GM19324 (cell line): ENCODE results near the gene STXBP6.
"Not testable (repeated sequence)": the region's sequence is repeated elsewhere in the genome, so short reads cannot be mapped to it uniquely, and the experiment has no call there.

Source experiments
- ATAC-seq: cut with Tn5 transposase; IDR thresholded peaks from one replicate; pipeline ENCODE4 v1.9.1; 2021; ENCODE audit warnings: mild to moderate bottlenecking, moderate library complexity; ENCODE audit not compliant: unreplicated experiment, low FRiP score

Gene STXBP6

DNA sequence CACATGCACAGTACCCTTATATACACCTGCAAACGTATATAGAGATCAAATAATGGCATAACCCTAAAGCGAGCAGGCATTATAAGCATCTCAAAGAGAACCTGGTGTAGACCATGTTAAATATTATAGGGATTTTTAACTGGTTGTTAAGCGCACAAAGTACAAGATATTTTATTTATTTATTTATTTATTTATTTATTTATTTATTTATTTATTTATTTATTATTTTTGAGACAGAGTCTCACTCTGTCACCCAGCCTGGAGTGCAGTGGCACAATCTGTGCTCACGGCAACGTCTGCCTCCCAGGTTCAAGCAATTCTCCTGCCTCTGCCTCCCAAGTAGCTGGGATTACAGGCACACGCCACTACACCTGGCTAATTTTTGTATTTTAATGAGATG is 87.8 kb downstream of the STXBP6 start:
- not testable (repeated sequence) for ATAC-seq

DNA sequence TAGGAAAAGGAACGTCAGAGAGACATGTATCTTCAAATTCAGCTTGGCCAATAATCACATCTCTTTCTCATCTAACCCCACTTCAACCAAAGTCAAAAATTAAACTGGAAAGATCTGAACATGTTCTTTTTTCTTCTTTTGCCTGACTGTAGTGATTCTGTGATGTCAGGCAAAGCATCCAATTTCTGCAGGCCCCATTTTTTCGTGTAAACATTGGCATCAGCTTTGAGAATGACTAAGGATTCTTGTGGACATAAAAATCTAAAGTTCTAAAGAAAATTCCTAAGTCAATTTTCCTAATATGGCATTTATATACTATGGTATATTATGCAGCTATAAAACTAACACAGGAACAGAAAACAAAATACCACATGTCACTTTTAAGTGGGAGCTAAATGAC is 89.1 kb downstream of the STXBP6 start:
- no peak for ATAC-seq

DNA sequence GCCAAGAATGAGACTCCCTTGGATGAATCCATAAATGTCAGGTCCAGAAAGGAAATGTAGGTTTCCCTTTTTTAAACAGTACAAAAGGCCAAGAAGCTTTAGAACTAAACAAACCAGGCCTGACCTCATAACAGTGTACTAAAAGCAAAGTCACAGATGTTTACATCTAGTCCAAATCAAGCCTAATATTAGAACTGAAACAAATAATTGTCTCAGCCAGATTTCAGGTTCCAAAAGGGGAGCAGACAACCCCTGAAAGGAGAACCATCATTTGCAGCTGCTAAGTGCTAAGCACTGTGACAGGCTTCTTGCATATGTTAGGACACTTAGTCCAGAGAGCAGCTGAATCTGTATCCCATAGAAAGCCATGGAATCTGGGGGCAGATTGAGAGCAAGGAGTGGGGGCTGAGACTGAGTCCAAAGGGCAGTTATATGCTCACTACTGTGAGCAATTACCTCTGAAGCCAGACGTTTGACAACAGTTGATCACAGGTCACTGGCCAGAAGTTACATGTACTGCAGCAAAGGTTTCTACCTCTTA is 90.1 kb downstream of the STXBP6 start:
- ATAC-seq: peak; percentile 87

DNA sequence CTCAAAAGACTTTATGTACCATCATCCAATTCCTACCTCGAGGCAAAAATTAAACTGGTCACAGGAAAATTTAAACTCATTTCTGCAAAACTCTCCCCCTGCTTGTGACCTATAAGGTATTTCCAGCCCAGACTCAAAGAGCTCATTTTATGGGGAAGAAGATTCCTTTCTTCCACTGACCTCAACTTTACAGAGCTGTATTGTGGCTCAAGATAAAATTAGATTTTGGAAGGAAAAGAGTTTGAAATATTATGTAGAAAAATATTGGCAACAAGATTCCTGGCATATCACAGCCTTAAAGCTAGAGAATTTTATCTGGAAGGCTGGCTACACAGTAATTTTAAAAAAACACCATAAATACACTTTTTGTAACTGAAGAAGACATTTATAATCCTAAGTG is 91.7 kb downstream of the STXBP6 start:
- no peak for ATAC-seq

DNA sequence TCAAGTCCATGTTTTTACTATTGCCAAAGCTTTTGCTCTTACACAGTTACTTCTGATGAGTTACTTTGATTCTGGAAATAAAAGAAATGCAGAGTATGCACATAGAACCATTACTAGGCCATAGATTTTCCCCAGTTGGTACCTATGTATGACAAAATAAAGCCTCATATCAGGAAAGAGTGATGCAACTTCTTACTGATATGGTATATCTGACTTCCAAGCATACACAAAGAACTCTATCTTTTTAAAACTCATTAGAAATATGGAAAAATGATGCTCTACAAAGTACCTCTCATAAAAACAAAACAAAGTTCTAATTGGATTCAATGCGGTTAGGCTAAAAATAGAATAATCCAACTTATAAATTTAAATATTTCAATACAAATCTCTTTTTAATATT is 92.1 kb downstream of the STXBP6 start:
- no peak for ATAC-seq

DNA sequence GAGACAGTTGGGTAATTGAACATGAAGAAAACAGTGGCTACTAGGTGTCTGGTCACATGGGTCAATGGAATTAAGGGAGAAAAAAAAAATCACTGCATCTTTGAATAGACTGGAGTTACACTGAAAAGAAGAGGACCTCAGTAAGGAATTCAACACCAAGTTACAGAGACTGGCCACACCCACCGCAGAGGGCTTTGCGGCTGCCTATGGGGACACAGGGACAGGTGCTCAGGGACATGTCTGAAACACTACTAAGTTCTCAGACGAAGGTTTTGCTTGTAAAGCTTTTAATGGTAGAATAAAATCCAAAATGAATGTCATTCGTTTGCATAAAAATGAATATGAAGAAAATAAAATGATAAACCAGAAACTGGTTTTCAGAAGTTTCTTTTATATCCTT is 93.8 kb downstream of the STXBP6 start:
- ATAC-seq: no peak

DNA sequence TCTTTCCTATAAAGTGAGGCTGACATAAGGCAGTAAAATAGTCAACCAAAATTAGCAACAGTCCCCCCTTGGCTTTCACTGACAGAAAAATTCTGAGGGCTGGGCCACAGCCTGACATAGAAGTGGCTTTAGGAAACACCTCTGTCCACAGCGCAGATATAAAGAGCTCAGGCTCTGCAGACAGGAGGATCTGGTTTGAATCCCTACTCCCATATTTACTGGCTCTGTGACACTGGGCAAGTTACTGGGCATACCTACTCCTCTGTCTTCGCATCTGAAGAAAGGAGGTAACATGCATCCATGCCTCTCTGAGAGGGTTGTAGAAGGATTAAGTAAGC is 95.3 kb downstream of the STXBP6 start:
- ATAC-seq: no peak

DNA sequence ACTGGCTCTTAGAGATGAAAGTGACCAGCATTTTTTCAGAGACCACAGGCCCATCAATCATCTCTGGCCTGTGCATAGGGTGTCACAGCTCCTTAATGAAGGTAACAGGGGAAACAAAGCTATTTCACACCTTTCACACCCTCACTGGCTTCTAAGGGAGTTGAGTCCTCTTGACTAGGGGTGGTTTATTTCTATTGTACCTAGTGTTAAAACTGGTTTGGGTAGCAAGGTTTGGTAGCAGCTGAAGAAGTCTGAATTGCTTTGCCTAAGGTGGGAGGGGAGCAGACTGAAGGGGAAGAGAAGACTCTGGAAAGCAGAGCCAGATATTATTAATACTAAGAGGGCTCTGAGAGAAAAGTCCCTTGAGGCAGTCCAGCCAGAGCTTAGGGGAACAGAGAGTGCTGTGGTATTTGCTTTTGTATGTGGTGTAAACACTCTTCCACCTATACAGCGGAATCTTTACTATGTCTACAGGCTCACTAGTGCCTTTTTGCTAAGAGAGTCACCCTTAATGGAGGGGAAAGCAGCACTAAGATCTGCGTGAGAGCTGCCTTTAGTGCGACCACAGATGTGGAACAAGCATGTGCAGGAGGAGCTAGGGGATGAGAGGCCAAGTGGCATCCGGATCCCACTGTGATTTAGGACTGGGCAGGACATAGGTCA is 95.8 kb downstream of the STXBP6 start:
- peak; percentile 73 for ATAC-seq

DNA sequence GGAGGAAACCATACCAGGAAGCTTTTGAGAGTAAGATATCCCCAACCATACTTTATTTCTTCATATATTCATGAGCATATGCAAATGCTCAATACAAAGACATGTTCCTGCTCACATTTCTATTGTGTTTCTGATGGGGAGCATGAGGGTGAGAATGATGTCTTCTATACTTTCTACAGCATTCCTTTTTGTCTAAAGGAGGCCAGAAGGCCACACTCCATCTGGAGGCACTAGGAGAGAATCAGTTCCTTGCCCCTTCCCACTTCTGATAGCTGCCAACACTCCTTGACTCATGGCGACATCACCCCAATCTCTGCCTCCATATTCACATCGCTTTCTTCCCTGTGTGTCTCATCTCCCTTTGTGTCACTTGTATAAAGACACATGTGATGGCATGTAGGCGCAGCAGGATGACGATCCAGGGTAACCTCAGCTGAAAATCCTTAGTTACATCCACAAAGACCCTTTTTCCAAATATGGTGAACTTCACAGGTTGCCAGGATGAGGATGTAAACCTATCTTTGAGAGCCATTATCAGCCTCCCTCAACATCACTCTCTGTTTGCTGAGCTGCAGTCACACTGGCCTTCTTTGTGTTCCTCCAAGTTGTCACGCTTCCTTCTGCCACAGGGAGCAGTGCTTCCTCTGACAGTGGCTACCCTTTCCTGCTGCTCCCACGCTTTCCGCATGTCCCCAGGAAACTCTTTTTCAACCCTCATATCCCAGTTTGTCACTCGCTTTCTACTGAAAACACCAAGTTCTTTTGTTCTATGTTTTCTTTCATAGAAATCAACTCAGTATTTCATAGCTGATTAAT is 96.9 kb downstream of the STXBP6 start:
- no peak for ATAC-seq

DNA sequence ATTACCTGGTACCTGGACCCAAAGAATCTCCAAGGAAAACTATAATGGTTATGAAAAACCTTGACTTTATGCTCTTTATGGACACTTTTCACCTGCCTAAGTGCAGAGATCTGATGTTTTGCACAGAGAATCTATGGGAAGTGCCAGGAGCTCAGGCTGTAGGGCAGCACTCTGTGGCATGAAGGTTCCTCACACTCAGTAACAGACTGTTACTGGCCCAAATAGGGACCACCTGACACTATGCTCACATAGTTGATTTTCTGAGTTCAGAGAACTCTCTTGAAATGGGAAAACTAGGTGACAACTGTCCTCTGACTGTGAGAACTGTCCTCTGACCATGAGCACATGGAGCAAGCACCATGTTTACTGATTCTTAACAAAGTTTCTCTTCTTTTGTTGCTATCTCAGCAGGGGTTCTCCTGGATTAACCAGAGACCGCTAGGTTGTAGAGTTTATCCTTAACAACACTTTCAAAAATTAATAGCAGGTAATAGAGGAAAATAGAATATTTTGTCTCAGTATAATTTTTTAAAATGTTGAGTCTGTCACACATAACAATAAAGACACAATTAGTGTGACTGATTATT is 101.6 kb downstream of the STXBP6 start:
- no peak for ATAC-seq

DNA sequence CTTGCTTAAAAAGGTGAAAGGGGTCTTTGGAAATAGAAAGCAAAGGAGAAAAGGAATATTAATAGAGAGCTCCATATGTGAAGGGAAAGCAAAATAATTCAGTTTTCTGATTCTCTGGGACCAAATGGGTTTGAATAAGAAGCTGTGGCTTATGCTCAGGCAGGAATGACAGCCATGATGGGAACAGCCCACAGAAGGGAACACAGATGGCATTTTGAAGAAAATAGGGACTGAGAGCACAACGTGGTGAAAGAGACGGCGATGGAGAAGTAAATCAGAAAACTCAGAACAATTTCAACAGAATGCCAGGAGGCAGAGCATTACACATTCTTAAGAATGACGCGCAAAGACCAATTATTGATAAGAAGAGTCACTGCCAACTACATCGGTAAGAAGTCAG is 102.8 kb downstream of the STXBP6 start:
- ATAC-seq: no peak

DNA sequence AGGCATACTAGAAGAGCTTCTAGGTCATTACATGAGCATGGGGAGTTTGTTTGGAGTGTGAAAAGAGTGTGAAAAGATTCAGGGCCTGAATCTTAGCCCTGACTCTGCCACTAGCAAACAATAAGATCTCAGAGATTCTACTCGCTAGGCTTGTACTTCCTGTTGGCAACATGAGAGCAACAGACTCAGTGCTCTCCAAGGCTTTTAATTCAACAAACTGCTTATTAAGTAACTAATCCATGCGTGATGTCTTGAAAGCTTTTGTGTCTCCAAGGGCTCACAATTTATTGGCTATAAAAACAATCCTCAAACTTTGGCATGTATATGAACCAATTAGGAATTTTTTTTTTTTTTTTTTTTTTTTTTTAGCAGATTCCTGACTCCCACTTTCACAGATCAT is 105.1 kb downstream of the STXBP6 start:
- no peak for ATAC-seq

DNA sequence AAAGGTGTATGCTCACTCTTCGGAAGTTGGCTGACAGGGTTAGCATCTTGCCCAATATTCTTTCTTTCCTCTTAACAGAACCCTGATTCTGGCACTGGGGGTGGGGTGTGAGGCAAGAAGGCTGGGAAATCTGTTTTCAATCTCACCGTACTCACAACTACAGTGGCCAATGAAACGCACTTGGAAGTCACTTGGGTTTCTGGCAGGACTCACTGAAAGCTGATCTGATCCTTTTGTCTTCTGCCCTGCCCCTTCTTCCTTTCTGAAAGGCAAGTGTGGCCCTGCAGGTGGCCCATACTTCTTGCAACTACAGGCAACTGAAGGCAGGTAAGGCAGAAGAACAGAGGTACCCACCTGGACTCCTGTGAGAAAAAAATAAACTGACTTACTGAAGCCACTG is 106.9 kb downstream of the STXBP6 start:
- no peak for ATAC-seq

DNA sequence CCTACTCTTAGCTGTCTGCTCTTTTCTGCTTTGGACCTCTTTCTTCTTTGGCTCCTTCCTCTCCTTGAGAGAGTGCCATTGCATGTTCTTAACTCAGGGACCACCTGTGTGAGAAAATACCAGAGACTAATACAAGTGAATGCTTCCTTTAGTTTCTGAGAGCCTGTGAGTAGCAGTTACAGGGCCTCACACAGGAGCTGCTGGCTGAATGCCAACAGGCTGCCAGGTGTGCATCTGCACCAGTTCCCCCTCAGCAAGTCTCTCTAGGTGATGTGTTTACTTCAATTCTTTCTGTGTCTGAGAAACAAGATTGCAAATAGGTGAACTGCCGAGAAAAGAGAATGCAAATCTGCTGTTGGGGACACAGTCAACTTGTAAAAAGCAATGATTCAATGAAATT is 108.2 kb downstream of the STXBP6 start:
- peak; percentile 91 for ATAC-seq

DNA sequence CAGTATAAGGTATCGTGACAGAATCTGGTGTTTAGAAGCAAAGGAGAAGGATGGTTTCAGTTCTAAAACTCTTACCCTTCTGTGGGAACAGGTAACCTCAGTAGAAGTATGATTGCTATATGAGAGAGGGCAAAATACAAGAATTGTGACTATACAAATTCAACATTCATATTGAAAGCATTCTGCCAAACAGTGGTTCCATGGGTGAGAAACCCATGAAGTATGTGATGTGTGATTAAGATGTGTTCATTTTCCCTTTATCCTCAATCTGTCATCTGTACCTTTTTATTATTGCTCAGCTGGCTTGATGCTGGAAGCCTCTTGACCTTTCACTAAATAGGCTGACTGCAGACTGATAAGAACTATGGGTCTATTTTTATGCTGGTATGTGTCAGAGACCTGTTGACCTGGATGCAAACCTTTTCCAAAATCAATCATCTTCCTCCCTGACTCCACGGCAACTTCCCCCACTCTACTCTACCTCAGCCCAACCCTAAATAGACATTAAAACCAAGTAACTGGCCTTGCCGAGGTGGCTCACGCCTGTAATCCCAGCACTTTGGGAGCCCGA is 109.6 kb downstream of the STXBP6 start:
- no peak for ATAC-seq

DNA sequence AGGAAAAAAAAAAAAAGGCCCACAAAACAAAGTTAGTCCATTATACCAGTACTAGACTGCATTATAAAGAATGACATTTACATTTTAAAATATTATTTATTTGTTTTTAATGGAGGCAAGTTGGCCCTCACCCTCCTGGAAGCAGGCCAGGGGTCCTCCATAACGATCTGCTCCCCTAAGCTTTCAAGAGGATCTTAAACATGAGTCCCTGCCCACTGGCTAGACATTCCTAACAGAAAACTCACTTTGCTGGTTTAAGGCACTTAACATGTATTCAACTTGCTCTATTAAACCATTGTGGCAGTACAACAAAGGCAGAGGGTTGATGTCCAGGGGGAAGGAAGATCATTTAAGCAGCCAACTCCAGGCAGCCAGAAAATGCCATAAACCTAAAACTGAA is 111.4 kb downstream of the STXBP6 start:
- ATAC-seq: no peak

DNA sequence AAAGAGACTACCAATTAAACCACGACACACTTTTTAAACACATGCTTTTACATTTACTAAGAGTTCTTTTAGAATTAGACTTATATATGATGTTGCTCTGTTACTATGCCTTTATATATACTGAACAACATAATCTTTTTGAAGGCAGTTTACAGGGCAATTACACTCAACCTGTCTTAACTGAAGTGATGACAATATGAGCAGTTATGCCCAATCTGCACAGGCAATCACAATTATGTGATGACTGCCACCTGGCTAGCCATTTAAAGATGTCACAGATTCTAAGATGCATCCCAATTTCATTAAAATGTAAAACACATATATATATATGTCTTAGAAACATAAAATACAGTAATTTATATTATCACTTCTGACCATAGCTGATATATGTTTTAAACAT is 112.6 kb downstream of the STXBP6 start:
- ATAC-seq: no peak

DNA sequence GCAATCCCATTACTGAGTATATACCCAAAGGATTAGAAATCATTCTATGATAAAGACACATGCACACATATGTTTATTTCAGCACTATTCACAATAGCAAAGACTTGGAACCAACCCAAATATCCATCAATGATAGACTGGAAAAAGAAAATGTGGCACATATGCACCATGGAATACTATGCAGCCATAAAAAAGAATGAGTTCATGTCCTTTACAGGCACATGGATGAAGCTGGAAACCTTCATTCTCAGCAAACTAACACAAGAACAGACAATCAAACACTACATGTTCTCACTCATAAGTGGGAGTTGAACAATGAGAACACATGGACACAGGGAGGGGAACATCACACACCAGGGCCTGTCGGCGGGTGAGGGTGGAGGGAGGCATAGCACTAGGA is 113.2 kb downstream of the STXBP6 start:
- ATAC-seq: not testable (repeated sequence)

DNA sequence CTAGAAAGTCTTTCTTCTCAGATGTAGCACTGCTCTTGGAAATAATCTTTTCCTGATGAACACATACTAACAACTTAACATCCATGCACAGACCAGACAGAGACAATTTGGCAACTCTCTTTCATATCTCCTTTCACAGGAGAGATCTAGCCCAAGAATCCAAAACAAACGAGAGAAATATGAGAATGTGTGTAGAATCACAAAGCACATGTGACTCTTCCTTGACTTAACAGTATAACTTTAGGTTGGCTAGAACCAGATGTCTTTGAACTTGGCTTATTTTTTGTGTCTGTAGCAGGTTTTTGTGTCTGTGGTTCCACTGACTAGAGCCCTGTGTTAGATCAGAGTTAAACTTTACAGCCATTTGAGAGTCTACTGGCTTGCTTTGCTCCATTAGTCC is 114.2 kb downstream of the STXBP6 start:
- ATAC-seq: no peak

DNA sequence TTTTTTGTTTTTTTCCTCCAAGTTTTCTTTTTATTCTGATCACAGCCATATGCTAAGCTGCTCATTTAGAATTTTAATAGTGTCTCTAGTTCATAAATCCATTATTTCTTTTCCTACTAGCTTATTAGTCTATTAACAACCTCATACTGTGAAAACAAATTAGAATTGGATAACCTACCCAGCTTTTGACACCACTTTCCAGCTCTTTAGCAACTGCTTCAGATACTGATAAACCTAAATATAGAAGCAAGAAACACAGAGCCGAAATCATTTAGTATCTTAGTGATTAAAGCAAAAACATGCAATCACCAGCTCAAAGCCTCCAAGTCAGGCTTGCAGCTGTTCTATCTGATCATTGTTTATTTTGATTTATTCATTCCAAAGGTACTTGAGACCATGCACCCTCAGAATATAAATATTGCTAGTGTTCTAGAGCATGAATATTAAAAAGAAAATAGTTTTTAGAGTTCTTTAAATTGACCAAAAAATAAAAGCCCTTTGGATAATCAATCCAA is 121.5 kb downstream of the STXBP6 start:
- no peak for ATAC-seq

DNA sequence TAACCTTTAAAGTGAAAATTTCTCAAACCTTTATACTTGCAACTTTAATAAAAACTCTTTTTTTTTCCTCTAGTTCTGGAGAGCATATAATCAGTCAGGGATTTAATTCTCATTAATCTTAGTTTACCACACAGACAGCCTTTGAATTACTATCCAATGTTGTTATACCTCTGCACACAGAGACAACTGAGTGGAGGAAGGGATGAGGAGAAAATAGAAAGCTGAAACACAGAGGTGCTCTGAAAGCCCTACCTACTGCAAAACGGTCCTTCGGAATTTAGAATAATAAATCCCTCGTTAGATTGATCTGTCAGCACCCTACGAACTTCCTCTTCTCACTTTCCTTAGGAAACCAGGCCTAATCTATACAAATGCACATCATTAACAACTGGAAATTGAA is 122.1 kb downstream of the STXBP6 start:
- ATAC-seq: no peak
